ENCODE measurements around the gene PRSS2. TPM values are rescaled to one million over a fixed set of nuclear protein-coding genes. Genes with fewer than 3 reads are reported as not detected.
A peak's percentile ranks its signal among the peaks of the same experiment; 100 is the strongest.

Gene PRSS2
- total RNA-seq, 4 donors from 2014 or later: 2.5 to 78.0 (median 12.0) TPM

DNA sequence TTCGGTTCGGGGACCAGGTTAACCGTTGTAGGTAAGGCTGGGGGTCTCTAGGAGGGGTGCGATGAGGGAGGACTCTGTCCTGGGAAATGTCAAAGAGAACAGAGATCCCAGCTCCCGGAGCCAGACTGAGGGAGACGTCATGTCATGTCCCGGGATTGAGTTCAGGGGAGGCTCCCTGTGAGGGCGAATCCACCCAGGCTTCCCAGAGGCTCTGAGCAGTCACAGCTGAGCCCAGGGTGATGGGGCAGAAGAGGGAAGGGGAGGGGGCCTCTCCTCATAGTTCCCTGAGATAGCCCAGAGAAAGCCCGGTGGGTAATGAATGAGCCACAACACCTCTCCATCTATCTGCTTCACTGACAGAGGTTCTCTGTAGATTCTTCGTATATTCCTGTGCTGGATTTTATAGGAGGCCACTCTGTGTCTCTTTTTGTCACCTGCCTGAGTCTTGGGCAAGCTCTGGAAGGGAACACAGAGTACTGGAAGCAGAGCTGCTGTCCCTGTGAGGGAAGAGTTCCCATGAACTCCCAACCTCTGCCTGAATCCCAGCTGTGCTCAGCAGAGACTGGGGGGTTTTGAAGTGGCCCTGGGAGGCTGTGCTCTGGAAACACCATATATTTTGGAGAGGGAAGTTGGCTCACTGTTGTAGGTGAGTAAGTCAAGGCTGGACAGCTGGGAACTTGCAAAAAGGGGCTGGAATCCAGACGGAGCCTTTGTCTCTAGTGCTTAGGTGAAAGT, 16.4 kb downstream of the PRSS2 start:
- H3K27me3 ChIP-seq: no peaks in the 10 kb centered on the region
- 83 to 84% methylated on average over 11 of the region's 11 CpGs for WGBS, 2 donors
- H3K27ac ChIP-seq: no peak overlapping the region
- H3K4me1 ChIP-seq: peaks cover 0 to 6% (median 0%) of the 10 kb centered on the region in 4 donors
- H3K36me3 ChIP-seq: no peaks in the 10 kb centered on the region
- TF ChIP-seq, protein P1, sequence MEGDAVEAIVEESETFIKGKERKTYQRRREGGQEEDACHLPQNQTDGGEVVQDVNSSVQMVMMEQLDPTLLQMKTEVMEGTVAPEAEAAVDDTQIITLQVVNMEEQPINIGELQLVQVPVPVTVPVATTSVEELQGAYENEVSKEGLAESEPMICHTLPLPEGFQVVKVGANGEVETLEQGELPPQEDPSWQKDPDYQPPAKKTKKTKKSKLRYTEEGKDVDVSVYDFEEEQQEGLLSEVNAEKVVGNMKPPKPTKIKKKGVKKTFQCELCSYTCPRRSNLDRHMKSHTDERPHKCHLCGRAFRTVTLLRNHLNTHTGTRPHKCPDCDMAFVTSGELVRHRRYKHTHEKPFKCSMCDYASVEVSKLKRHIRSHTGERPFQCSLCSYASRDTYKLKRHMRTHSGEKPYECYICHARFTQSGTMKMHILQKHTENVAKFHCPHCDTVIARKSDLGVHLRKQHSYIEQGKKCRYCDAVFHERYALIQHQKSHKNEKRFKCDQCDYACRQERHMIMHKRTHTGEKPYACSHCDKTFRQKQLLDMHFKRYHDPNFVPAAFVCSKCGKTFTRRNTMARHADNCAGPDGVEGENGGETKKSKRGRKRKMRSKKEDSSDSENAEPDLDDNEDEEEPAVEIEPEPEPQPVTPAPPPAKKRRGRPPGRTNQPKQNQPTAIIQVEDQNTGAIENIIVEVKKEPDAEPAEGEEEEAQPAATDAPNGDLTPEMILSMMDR (IDR thresholded peaks at IDR 0.05): no peak
- TF ChIP-seq EP300 (IDR thresholded peaks at IDR 0.05) (no peak), POLR2A (IDR thresholded peaks at IDR 0.05) (no peak)
- no peak overlapping the region for H3K4me3 ChIP-seq
- no peak for DNase-seq (ENCODE audit: low spot score in 2 of 2)
- no peaks in the 10 kb centered on the region for H3K9me3 ChIP-seq

DNA sequence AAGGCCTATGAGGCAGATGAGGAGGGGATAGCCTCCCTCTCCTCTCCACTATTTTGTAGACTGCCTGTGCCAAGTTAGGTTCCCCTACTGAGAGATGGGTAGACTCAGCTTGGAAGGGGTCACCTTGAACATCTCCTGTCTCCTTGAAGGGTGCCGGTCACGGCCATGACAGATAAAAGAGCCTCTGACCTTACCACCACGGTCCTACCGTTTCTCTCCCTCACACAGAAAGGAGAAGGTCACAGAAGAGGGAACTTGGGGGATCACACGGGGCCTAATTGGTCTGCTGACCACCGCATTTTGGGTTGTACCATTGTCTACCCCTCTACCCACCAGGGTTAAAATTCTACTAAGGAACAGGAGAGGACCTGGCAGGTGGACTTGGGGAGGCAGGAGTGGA, 17.0 kb downstream of the PRSS2 start:
- Histone ChIP-seq H3K4me1 (peaks cover 0 to 6% (median 0%) of the 10 kb centered on the region in 4 donors), H3K4me3 (no peak overlapping the region), H3K27me3 (no peaks in the 10 kb centered on the region), H3K27ac (peak overlapping the region in 1 of 4 donors; percentile 45), H3K9me3 (no peaks in the 10 kb centered on the region), H3K36me3 (no peaks in the 10 kb centered on the region)
- TF ChIP-seq EP300 (IDR thresholded peaks at IDR 0.05): no peak
- TF ChIP-seq, protein P1 (IDR thresholded peaks at IDR 0.05): no peak
- no peak for TF ChIP-seq POLR2A (IDR thresholded peaks at IDR 0.05)
- WGBS, 2 donors: 83 to 87% methylated on average over 6 of the region's 6 CpGs
- DNase-seq (ENCODE audit: low spot score in 2 of 2): no peak

DNA sequence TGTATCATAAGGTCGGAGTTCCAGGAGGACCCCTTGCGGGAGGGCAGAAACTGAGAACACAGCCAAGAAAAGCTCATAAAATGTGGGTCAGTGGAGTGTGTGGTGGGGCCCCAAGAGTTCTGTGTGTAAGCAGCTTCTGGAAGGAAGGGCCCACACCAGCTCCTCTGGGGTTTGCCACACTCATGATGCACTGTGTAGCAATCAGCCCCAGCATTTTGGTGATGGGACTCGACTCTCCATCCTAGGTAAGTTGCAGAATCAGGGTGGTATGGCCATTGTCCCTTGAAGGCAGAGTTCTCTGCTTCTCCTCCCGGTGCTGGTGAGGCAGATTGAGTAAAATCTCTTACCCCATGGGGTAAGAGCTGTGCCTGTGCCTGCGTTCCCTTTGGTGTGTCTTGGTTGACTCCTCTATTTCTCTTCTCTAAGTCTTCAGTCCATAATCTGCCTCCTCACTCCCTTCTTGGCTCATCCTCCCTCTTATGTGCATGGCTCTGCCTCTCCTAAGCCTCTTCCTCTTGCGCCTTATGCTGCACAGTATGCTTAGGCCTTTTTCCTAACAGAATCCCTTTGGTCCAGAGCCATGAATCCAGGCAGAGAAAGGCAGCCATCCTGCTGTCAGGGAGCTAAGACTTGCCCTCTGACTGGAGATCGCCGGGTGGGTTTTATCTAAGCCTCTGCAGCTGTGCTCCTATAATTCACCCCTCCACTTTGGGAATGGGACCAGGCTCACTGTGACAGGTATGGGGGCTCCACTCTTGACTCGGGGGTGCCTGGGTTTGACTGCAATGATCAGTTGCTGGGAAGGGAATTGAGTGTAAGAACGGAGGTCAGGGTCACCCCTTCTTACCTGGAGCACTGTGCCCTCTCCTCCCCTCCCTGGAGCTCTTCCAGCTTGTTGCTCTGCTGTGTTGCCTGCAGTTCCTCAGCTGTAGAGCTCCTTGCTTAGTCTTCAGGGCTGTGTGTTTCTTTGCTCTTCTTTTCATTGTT, 17.8 kb downstream of the PRSS2 start:
- Histone ChIP-seq H3K4me1 (no peaks in the 10 kb centered on the region), H3K9me3 (no peaks in the 10 kb centered on the region), H3K36me3 (no peaks in the 10 kb centered on the region), H3K4me3 (no peak overlapping the region), H3K27me3 (no peaks in the 10 kb centered on the region), H3K27ac (peak overlapping the region in 1 of 4 donors; percentile 45)
- no peak for TF ChIP-seq POLR2A (IDR thresholded peaks at IDR 0.05)
- TF ChIP-seq, protein P1 (IDR thresholded peaks at IDR 0.05): no peak
- no peak for TF ChIP-seq EP300 (IDR thresholded peaks at IDR 0.05)
- DNase-seq (ENCODE audit: low spot score in 2 of 2): no peak
- 84 to 92% methylated on average over 9 to 10 of the region's 10 CpGs for WGBS, 2 donors

DNA sequence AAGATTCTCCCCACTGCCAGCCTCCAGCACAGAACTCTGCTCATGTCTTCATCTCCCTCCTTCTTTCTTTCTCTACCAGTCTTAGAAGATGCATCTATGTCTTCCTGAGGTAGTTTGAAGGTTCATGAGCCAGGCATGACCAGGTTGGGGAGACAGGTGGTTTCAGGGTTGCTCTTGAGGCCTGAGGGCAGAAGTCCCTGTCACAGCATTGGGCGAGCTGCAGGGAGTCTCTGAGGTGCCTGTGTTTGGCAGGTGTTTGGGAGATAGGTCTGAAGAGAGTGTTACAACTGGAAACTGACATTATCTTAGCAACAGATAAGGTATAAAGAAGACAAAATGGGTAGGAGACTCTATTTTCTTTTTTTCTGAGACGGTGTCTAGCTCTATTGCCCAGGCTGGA, 18.7 kb downstream of the PRSS2 start:
- Histone ChIP-seq H3K36me3 (no peaks in the 10 kb centered on the region), H3K4me3 (no peak overlapping the region), H3K4me1 (no peaks in the 10 kb centered on the region), H3K27ac (peak overlapping the region in 1 of 4 donors; percentile 45), H3K9me3 (no peaks in the 10 kb centered on the region), H3K27me3 (peaks cover 0 to 8% of the 10 kb centered on the region in 2 donors)
- no peak for DNase-seq (ENCODE audit: low spot score in 2 of 2)
- WGBS, 2 donors: 85 to 90% methylated on average over 2 of the region's 2 CpGs
- no peak for TF ChIP-seq POLR2A (IDR thresholded peaks at IDR 0.05)
- TF ChIP-seq, protein P1 (IDR thresholded peaks at IDR 0.05): no peak
- no peak for TF ChIP-seq EP300 (IDR thresholded peaks at IDR 0.05)

Measured in tibial nerve (tissue), 4 donors.